H9 (cell line): Measurements from ENCODE around the gene ANKRD35. TPM values are rescaled to one million over a fixed set of nuclear protein-coding genes. Genes with fewer than 3 reads are reported as not detected.

Experiments
- DNase-seq: peaks from one replicate; pipeline ENCODE4 v3.0.0-alpha.2; 2017
- H2AFZ ChIP-seq: one replicate; pipeline ENCODE4 v1.6.1; 2013; ENCODE audit warnings: mild to moderate bottlenecking, low read length, control low read depth, moderate library complexity
- H2AK5ac ChIP-seq: 2 replicates; pipeline ENCODE4 v1.6.1; 2013; ENCODE audit warnings: low read length, control low read depth, mixed read lengths; ENCODE audit not compliant: insufficient read length
- H2BK120ac ChIP-seq: one replicate; pipeline ENCODE4 v1.6.1; 2013; ENCODE audit warnings: low read depth, mild to moderate bottlenecking, low read length, control low read depth, inconsistent platforms; ENCODE audit not compliant: poor library complexity, severe bottlenecking
- H2BK12ac ChIP-seq: 2 replicates; pipeline ENCODE4 v1.6.1; 2013; ENCODE audit warnings: low read length, control low read depth, mixed read lengths, low read depth; ENCODE audit not compliant: insufficient read length
- H2BK15ac ChIP-seq: 2 replicates; pipeline ENCODE4 v1.6.1; 2013; ENCODE audit warnings: low read depth, low read length, control low read depth
- H2BK20ac ChIP-seq: one replicate; pipeline ENCODE4 v1.6.1; 2013; ENCODE audit warnings: low read depth, mild to moderate bottlenecking, low read length, control low read depth, inconsistent platforms; ENCODE audit not compliant: poor library complexity, severe bottlenecking
- H2BK5ac ChIP-seq: 2 replicates; pipeline ENCODE4 v1.6.1; 2013; ENCODE audit warnings: low read length, control low read depth, mixed read lengths; ENCODE audit not compliant: insufficient read length
- H3K14ac ChIP-seq: 2 replicates; pipeline ENCODE4 v1.6.1; 2013; ENCODE audit warnings: low read length, control low read depth; ENCODE audit not compliant: insufficient read depth
- H3K18ac ChIP-seq: 2 replicates; pipeline ENCODE4 v1.6.1; 2013; ENCODE audit warnings: low read depth, mild to moderate bottlenecking, mixed read lengths, low read length, control low read depth; ENCODE audit not compliant: insufficient read length
- H3K23ac ChIP-seq: 2 replicates; pipeline ENCODE4 v1.6.1; 2013; ENCODE audit warnings: low read length, control low read depth, mixed read lengths, low read depth; ENCODE audit not compliant: insufficient read length
- H3K23me2 ChIP-seq: 2 replicates; pipeline ENCODE4 v1.6.1; 2013; ENCODE audit warnings: low read depth, mild to moderate bottlenecking, mixed read lengths, low read length, control low read depth; ENCODE audit not compliant: insufficient read length, poor library complexity, severe bottlenecking
- H3K27ac ChIP-seq: 2 replicates; pipeline ENCODE4 v1.5.1; 2013; ENCODE audit warnings: low read length, control low read depth, mixed read lengths, low read depth; ENCODE audit not compliant: insufficient read length
- H3K27me3 ChIP-seq: 2 replicates; pipeline ENCODE4 v1.6.1; 2013; ENCODE audit warnings: low read length, control low read depth, inconsistent platforms; ENCODE audit not compliant: insufficient read depth
- H3K4ac ChIP-seq: 2 replicates; pipeline ENCODE4 v1.6.1; 2013; ENCODE audit warnings: low read depth, mild to moderate bottlenecking, control low read depth, inconsistent platforms, low read length, moderate library complexity
- H3K4me1 ChIP-seq: 2 replicates; pipeline ENCODE4 v1.6.1; 2013; ENCODE audit warnings: low read length, control low read depth, inconsistent platforms; ENCODE audit not compliant: insufficient read depth
- H3K4me2 ChIP-seq: 2 replicates; pipeline ENCODE4 v1.6.1; 2013; ENCODE audit warnings: low read length, control low read depth, mixed read lengths; ENCODE audit not compliant: insufficient read length, insufficient read depth
- H3K56ac ChIP-seq: 2 replicates; pipeline ENCODE4 v1.6.1; 2013; ENCODE audit warnings: low read depth, mild to moderate bottlenecking, mixed read lengths, low read length, control low read depth; ENCODE audit not compliant: insufficient read length
- H3K79me1 ChIP-seq: 2 replicates; pipeline ENCODE4 v1.6.1; 2013; ENCODE audit warnings: low read depth, mild to moderate bottlenecking, moderate library complexity, low read length, control low read depth, inconsistent platforms; ENCODE audit not compliant: insufficient read depth, poor library complexity, severe bottlenecking
- H3K79me2 ChIP-seq: 2 replicates; pipeline ENCODE4 v1.6.1; 2013; ENCODE audit warnings: low read length, control low read depth, inconsistent platforms; ENCODE audit not compliant: insufficient read depth
- H3K9ac ChIP-seq: 2 replicates; pipeline ENCODE4 v1.6.1; 2013; ENCODE audit warnings: low read length, control low read depth, mixed read lengths; ENCODE audit not compliant: insufficient read length; ENCODE audit errors: extremely low read depth
- H3K9me3 ChIP-seq: one replicate; pipeline ENCODE4 v1.6.1; 2013; ENCODE audit warnings: low read depth, low read length, inconsistent platforms; ENCODE audit not compliant: control insufficient read depth
- H3T11ph ChIP-seq: one replicate; pipeline ENCODE4 v1.6.1; 2013; ENCODE audit warnings: mild to moderate bottlenecking, low read length, control low read depth, inconsistent platforms
- H4K20me1 ChIP-seq: one replicate; pipeline ENCODE4 v1.6.1; 2013; ENCODE audit not compliant: control insufficient read depth, insufficient read length, insufficient read depth
- H4K5ac ChIP-seq: 2 replicates; pipeline ENCODE4 v1.6.1; 2013; ENCODE audit warnings: low read depth, mild to moderate bottlenecking, mixed read lengths, low read length, control low read depth; ENCODE audit not compliant: insufficient read length
- H4K8ac ChIP-seq: replicated peaks from 2 replicates; pipeline ENCODE4 v1.6.1; 2013; ENCODE audit warnings: low read length, control low read depth, mixed read lengths, low read depth; ENCODE audit not compliant: insufficient read length
- H4K91ac ChIP-seq: 2 replicates; pipeline ENCODE4 v1.6.1; 2013; ENCODE audit warnings: low read depth, mild to moderate bottlenecking, moderate library complexity, mixed read lengths, low read length, control low read depth; ENCODE audit not compliant: insufficient read length
- H3K27ac Mint-ChIP-seq, 3 experiments: 2 replicates in 2 of 3; 3 replicates in 1 of 3; pipeline ENCODE4 v1.8.0; 2020 to 2021; ENCODE audit warnings: mixed read lengths in 3 of 3, mild to moderate bottlenecking in 1 of 3, moderate library complexity in 1 of 3
- H3K27me3 Mint-ChIP-seq: 2 replicates; pipeline ENCODE4 v1.8.0; 2021; ENCODE audit warnings: low read depth, mild to moderate bottlenecking, moderate library complexity, mixed read lengths
- H3K36me3 Mint-ChIP-seq, 3 experiments: 2 replicates in 2 of 3; 3 replicates in 1 of 3; pipeline ENCODE4 v1.8.0; 2020 to 2021; ENCODE audit warnings: low read depth in 3 of 3, mixed read lengths in 3 of 3; ENCODE audit not compliant: insufficient read depth in 1 of 3
- H3K4me1 Mint-ChIP-seq, 2 experiments: 2 replicates each; pipeline ENCODE4 v1.8.0; 2020; ENCODE audit warnings: mixed read lengths in 2 of 2
- H3K4me3 Mint-ChIP-seq, 2 experiments: 2 replicates in 1 of 2; 3 replicates in 1 of 2; pipeline ENCODE4 v1.8.0; 2020 to 2021; ENCODE audit warnings: mild to moderate bottlenecking in 2 of 2, mixed read lengths in 2 of 2, moderate library complexity in 1 of 2
- H3K9me3 Mint-ChIP-seq, 2 experiments: 2 replicates in 1 of 2; 3 replicates in 1 of 2; pipeline ENCODE4 v1.8.0; 2020; ENCODE audit warnings: mild to moderate bottlenecking in 2 of 2, mixed read lengths in 2 of 2, moderate library complexity in 1 of 2
- WGBS: extraction: QIAGEN DNeasy Blood & Tissue Kit; methylation state at CpG from one replicate; pipeline ENCODE4 v1.1.7; 2013; ENCODE audit warnings: missing lambda C conversion rate, low lambda C conversion rate, mixed read lengths; ENCODE audit not compliant: insufficient read length; ENCODE audit errors: extremely low coverage; 5-methylcytosine and 5-hydroxymethylcytosine counted together
- total RNA-seq: library from RNA; stranded (reverse); gene quantifications from 2 replicates; pipeline ENCODE4 v1.2.1, GENCODE V29; 2021
- TF ChIP-seq, protein P1 (sequence below): fragments of 200-600 bp; sonication (generic); conservative IDR thresholded peaks from 3 replicates; pipeline ENCODE4 v1.8.0; 2021; ENCODE audit warnings: antibody characterized with exemption, mild to moderate bottlenecking

Gene ANKRD35
- total RNA-seq, 1 experiment from 2014 or later: 0.28 TPM

DNA sequence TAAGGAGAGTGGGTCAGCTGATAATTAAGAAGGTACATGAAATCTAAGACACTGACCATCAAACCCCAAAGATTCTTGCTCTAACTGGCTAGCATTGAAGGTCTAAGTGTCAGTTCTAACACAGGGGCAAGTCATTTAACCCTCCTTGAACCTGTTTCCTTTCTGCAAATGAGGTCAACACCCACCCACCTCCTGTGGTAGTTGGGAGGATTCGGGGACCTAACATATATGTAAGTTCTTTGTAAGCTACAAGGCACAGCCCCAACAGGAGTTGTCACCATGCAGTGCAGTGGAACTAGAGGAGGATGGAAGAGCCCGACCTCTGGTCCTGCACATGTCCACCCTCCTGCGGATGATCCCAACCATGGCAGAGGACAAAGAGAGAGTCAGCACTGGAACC lies 37.8 kb downstream of the ANKRD35 start:
- no peaks in the 10 kb centered on the region for H3K9me3 Mint-ChIP-seq
- H4K20me1 ChIP-seq: no peaks in the 10 kb centered on the region
- H3K9ac ChIP-seq: no peak overlapping the region
- no peak overlapping the region for H2BK5ac ChIP-seq
- H3K27me3 Mint-ChIP-seq: no peaks in the 10 kb centered on the region; the same call in 1 of the 2 replicates
- no peak overlapping the region for H4K91ac ChIP-seq
- H3K18ac ChIP-seq: no peak overlapping the region
- TF ChIP-seq, protein P1, sequence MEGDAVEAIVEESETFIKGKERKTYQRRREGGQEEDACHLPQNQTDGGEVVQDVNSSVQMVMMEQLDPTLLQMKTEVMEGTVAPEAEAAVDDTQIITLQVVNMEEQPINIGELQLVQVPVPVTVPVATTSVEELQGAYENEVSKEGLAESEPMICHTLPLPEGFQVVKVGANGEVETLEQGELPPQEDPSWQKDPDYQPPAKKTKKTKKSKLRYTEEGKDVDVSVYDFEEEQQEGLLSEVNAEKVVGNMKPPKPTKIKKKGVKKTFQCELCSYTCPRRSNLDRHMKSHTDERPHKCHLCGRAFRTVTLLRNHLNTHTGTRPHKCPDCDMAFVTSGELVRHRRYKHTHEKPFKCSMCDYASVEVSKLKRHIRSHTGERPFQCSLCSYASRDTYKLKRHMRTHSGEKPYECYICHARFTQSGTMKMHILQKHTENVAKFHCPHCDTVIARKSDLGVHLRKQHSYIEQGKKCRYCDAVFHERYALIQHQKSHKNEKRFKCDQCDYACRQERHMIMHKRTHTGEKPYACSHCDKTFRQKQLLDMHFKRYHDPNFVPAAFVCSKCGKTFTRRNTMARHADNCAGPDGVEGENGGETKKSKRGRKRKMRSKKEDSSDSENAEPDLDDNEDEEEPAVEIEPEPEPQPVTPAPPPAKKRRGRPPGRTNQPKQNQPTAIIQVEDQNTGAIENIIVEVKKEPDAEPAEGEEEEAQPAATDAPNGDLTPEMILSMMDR: no peak
- no peak overlapping the region for H2BK20ac ChIP-seq
- DNase-seq: no peak
- H2AK5ac ChIP-seq: no peak overlapping the region
- H3K23me2 ChIP-seq: peaks cover 3% of the 10 kb centered on the region
- H3K56ac ChIP-seq: no peak overlapping the region
- no peak overlapping the region for H3K27ac ChIP-seq
- no peak overlapping the region for H3K27ac Mint-ChIP-seq
- no peak overlapping the region for H3K4ac ChIP-seq
- no peak overlapping the region for H3K4me2 ChIP-seq
- peaks cover 6% of the 10 kb centered on the region in 2 experiments; a peak in 2 of 4 replicates for H3K4me1 Mint-ChIP-seq
- H2BK12ac ChIP-seq: no peak overlapping the region
- no peaks in the 10 kb centered on the region for H3K9me3 ChIP-seq
- no peak overlapping the region for H3K4me3 Mint-ChIP-seq
- no peaks in the 10 kb centered on the region for H3K27me3 ChIP-seq
- no peak overlapping the region for H4K5ac ChIP-seq
- H4K8ac ChIP-seq: no peak overlapping the region
- H3K79me2 ChIP-seq: no peaks in the 10 kb centered on the region
- H2AFZ ChIP-seq: no peak overlapping the region
- peaks cover 22 to 44% (median 42%) of the 10 kb centered on the region in 3 experiments for H3K36me3 Mint-ChIP-seq
- WGBS: no CpG with 5 or more reads among the region's 3 CpGs
- no peak overlapping the region for H3K14ac ChIP-seq
- no peaks in the 10 kb centered on the region for H3K4me1 ChIP-seq
- H2BK120ac ChIP-seq: no peak overlapping the region
- H2BK15ac ChIP-seq: no peak overlapping the region
- no peak overlapping the region for H3K23ac ChIP-seq
- H3T11ph ChIP-seq: no peak overlapping the region
- H3K79me1 ChIP-seq: no peaks in the 10 kb centered on the region
